GM13976 (cell line): Measurements from ENCODE around the gene SCRN1.
A peak's percentile ranks its signal among the peaks of the same experiment; 100 is the strongest.

Experiments used
- DNase-seq: peaks from one replicate; pipeline ENCODE4 v3.0.0; 2012; ENCODE audit warnings: low spot score
- in situ Hi-C: fragments of 300-500 bp; cut with MboI; formaldehyde crosslinking; loops from one replicate; pipeline ENCODE4 v1.12.0; 2022; ENCODE audit warnings: low sequenced_read_pairs, mixed read lengths, inconsistent platforms; ENCODE audit not compliant: unreplicated experiment
- TF ChIP-seq, protein P1 (sequence below): IDR thresholded peaks from 2 replicates; pipeline ENCODE4 v1.5.1; 2012; ENCODE audit warnings: borderline replicate concordance, mild to moderate bottlenecking; ENCODE audit not compliant: insufficient read depth; ENCODE audit errors: extremely low read depth, missing control alignments, control extremely low read depth

Gene SCRN1

DNA sequence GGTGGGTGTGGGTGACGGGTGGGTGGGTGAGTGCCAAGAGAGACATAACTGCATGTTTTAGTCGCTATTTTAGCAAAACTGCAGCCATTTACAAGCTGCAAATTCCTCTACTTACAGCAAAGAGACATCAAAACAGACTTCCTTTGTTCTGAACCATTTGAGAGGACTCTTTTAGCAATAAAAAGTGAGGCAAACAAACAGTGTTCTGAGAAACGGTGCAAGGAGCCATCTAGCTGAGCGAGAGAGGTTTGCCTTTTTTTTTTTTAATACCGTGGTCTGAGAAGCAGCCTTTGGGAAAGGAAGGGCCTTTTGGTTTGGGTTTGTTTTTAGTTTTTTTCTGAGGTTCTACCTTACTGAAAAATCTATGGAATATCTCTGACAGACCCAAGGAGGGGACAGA is 62.9 kb downstream of the SCRN1 start:
- no peak for DNase-seq
- TF ChIP-seq, protein P1, sequence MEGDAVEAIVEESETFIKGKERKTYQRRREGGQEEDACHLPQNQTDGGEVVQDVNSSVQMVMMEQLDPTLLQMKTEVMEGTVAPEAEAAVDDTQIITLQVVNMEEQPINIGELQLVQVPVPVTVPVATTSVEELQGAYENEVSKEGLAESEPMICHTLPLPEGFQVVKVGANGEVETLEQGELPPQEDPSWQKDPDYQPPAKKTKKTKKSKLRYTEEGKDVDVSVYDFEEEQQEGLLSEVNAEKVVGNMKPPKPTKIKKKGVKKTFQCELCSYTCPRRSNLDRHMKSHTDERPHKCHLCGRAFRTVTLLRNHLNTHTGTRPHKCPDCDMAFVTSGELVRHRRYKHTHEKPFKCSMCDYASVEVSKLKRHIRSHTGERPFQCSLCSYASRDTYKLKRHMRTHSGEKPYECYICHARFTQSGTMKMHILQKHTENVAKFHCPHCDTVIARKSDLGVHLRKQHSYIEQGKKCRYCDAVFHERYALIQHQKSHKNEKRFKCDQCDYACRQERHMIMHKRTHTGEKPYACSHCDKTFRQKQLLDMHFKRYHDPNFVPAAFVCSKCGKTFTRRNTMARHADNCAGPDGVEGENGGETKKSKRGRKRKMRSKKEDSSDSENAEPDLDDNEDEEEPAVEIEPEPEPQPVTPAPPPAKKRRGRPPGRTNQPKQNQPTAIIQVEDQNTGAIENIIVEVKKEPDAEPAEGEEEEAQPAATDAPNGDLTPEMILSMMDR = no peak
- in situ Hi-C loops = no loop called here

DNA sequence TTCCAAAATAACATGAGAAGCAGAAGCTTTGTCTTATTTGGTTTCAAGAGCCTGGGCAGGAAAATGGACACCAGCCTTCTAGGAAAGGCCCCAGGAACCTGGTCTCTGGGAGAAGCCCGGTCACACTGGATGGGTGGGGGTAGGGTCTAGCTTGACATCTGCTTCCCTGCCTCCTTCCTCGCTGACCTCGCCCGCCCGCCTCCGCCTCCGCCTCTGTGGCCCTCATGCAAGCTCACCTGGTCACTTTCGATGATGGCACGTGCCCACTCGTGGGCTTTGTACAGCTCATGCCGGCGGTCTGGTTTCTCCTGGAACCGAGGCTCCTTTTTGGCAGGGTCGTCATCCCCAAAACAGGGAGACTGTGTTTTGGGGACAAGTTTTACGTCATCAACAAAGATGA is 63.4 kb downstream of the SCRN1 start:
- in situ Hi-C loops = no loop called here
- TF ChIP-seq, protein P1 = no peak
- DNase-seq = no peak

DNA sequence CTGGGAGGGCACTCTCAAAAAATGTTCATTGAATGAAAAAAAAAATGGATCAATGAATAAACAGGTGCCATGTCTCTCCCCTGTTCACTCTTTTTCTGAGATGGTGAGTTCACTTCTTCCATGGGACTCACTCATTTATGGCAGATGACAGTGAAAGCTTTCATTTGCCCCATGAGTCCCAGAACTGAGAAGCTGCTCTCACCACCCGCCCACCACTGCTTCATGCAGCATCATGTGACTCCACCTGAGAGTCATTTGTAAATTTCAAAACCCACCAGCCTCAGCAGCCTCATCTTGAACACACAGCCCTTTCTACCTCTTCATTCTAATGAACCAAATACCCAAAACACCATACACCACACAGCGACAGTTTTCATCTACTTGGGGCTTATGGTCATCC is 64.9 kb downstream of the SCRN1 start:
- in situ Hi-C loops = no loop called here
- TF ChIP-seq, protein P1 = no peak
- peak; percentile 41 for DNase-seq

DNA sequence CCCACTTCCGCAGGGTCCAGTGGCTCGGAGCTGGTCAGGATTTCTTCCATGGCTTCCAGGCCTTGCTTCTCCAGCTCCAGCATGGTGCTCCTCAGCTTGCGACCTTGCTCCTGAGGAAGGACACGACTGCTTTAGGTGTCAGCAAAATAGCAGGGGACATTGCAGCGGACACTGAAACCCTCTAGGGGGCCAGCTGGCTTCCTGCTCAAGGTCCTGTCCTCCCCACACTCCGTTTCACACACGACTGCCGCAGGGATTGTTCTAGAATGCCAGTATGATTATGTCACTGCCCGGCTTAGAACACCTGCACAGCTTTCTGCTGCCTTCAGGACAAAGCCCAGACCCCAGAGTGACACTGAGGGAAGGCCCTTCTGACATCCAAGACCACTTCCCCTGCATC is 65.6 kb downstream of the SCRN1 start:
- TF ChIP-seq, protein P1 = no peak
- no peak for DNase-seq
- in situ Hi-C loops = no loop called here

DNA sequence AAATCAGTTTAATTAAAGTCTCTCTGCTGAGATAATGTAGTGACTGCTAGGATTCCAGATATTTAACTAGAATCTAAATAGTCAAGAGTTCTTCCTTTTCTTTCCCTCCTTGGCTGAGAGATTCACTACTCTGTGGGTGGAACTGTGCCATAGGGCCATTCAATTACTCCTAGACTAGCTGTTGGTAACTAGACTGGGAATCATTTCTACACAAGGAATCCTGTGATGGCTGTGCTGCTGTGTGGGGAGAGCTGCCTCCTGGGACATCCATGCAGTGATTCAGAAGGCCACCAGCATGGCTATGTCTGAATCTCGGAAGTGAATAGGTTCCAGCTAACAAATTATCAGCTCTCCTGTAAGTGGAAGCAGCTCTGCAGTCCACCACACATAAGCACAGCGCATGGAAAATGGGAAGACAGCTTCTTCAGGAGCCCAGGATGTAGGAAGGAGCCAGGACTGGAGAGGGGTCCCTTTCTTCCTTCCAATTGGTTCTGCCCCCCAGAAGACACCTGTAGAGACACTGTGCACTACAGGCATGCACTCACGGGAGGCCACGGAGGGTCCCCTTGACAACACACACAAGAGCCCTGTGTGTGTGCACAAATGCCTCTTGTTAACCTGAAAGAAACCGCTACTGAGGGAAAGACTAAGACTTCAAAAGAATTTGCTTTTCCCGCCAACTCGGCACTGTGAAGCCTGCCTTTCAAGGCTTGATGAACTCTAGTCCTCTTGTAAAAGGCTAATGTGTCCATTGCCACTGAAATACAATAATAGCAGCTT is 66.5 kb downstream of the SCRN1 start:
- in situ Hi-C loops = no loop called here
- TF ChIP-seq, protein P1 = no peak
- no peak for DNase-seq

DNA sequence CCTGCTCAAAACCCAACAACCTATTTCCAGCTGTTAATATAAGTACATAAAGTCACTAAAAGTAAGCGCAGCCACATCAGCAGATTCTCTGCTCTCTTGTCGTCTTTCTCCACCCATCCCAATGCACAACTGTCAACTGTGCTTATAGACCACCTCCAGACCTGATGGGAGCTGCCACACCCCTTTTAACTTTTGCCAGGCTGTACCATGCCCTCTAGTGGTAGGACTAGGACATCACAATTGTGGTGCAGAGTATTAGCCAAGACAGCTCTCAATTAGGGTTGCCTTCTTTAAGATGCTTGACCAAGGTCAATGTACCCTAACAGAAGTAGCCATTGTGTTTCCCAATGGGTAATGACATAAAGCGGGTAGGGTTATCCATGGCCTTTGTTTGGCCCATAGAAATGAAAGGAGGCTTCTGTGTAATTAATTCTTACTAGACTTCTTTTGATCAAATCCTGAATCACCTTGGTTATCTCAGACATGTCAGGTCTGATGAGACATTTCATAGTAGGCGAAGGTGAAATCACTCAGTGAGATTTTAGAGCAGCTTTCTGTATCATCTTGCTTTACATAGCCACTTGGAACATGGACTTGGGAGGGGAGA is 68.1 kb downstream of the SCRN1 start:
- TF ChIP-seq, protein P1 = peak; percentile 85
- in situ Hi-C loops = no loop called here
- peak; percentile 62 for DNase-seq
